ENCODE measurements around the gene TWIST2.

Gene TWIST2

GRCh38 chr2:238846628-238847418 is 1.1 kb upstream of the TWIST2 start:
- no peaks in the 10 kb centered on the region for H3K4me1 ChIP-seq (ENCODE audit: low read length)
- H3K9me3 ChIP-seq (replicated peaks; ENCODE audit: insufficient read depth, low read length), result no peaks in the 10 kb centered on the region
- H3K4me2 ChIP-seq (ENCODE audit: low read depth, low read length), result no peak overlapping the region
- no peak overlapping the region for H3K9ac ChIP-seq (ENCODE audit: low read length)
- no peaks in the 10 kb centered on the region for H4K20me1 ChIP-seq (ENCODE audit: insufficient read depth, low read length)
- H3K4me3 ChIP-seq (ENCODE audit: low read length), result no peak overlapping the region
- H3K27ac ChIP-seq (ENCODE audit: low read length), result no peak overlapping the region
- no peaks in the 10 kb centered on the region for H3K9me2 ChIP-seq (replicated peaks; ENCODE audit: insufficient read depth, low read length)
- H3K79me2 ChIP-seq (ENCODE audit: low read length), result no peaks in the 10 kb centered on the region
- H3K36me3 ChIP-seq (replicated peaks; ENCODE audit: insufficient read depth, low read length), result no peaks in the 10 kb centered on the region
- H2AFZ ChIP-seq (ENCODE audit: low read length), result no peak overlapping the region
- DNase-seq, result no peak
- peaks cover 19% of the 10 kb centered on the region; the same call in 1 of the 2 replicates for H3K27me3 ChIP-seq (replicated peaks; ENCODE audit: insufficient read depth, low read length)
- no peaks in the 10 kb centered on the region for H3F3A ChIP-seq (ENCODE audit: insufficient read depth, low read length)
- no peak for TF ChIP-seq CTCF (IDR thresholded peaks at IDR 0.05; ENCODE audit: low read length)
- no peak for TF ChIP-seq EZH2 (optimal IDR thresholded peaks at IDR 0.05; ENCODE audit: low read depth, low read length)
- no peak for TF ChIP-seq EZH2phosphoT487 (IDR thresholded peaks at IDR 0.05; ENCODE audit: low read length)

GRCh38 chr2:238847419-238847801 is 475 bp upstream of the TWIST2 start:
- H4K20me1 ChIP-seq (ENCODE audit: insufficient read depth, low read length), result no peaks in the 10 kb centered on the region

GRCh38 chr2:238848691-238848975 is 748 bp downstream of the TWIST2 start:
- H3K9ac ChIP-seq (ENCODE audit: low read length), result no peak overlapping the region
- H3F3A ChIP-seq (ENCODE audit: insufficient read depth, low read length), result no peaks in the 10 kb centered on the region
- H3K9me2 ChIP-seq (replicated peaks; ENCODE audit: insufficient read depth, low read length), result no peaks in the 10 kb centered on the region
- no peaks in the 10 kb centered on the region for H3K9me3 ChIP-seq (replicated peaks; ENCODE audit: insufficient read depth, low read length)
- H3K36me3 ChIP-seq (replicated peaks; ENCODE audit: insufficient read depth, low read length), result no peaks in the 10 kb centered on the region
- no peak overlapping the region for H3K4me2 ChIP-seq (ENCODE audit: low read depth, low read length)
- no peak for DNase-seq
- no peaks in the 10 kb centered on the region for H3K4me1 ChIP-seq (ENCODE audit: low read length)
- H4K20me1 ChIP-seq (ENCODE audit: insufficient read depth, low read length), result no peaks in the 10 kb centered on the region
- no peak overlapping the region for H2AFZ ChIP-seq (ENCODE audit: low read length)
- H3K79me2 ChIP-seq (ENCODE audit: low read length), result no peaks in the 10 kb centered on the region
- peaks cover 27% of the 10 kb centered on the region for H3K27me3 ChIP-seq (replicated peaks; ENCODE audit: insufficient read depth, low read length)
- H3K27ac ChIP-seq (ENCODE audit: low read length), result no peak overlapping the region
- H3K4me3 ChIP-seq (ENCODE audit: low read length), result no peak overlapping the region
- TF ChIP-seq EZH2 (optimal IDR thresholded peaks at IDR 0.05; ENCODE audit: low read depth, low read length), result no peak
- no peak for TF ChIP-seq EZH2phosphoT487 (IDR thresholded peaks at IDR 0.05; ENCODE audit: low read length)
- no peak for TF ChIP-seq CTCF (IDR thresholded peaks at IDR 0.05; ENCODE audit: low read length)

More at GRCh38 chr2:238847419-238847801, 475 bp upstream of the TWIST2 start:
- H2AFZ ChIP-seq (ENCODE audit: low read length), result no peak overlapping the region
- H3K4me3 ChIP-seq (ENCODE audit: low read length), result no peak overlapping the region
- TF ChIP-seq EZH2 (optimal IDR thresholded peaks at IDR 0.05; ENCODE audit: low read depth, low read length), result no peak
- TF ChIP-seq EZH2phosphoT487 (IDR thresholded peaks at IDR 0.05; ENCODE audit: low read length), result no peak
- TF ChIP-seq CTCF (IDR thresholded peaks at IDR 0.05; ENCODE audit: low read length), result no peak
- no peaks in the 10 kb centered on the region for H3K36me3 ChIP-seq (replicated peaks; ENCODE audit: insufficient read depth, low read length)
- no peak overlapping the region for H3K27ac ChIP-seq (ENCODE audit: low read length)
- H3K9me2 ChIP-seq (replicated peaks; ENCODE audit: insufficient read depth, low read length), result no peaks in the 10 kb centered on the region
- H3K4me1 ChIP-seq (ENCODE audit: low read length), result no peaks in the 10 kb centered on the region
- DNase-seq, result no peak
- no peaks in the 10 kb centered on the region for H3K9me3 ChIP-seq (replicated peaks; ENCODE audit: insufficient read depth, low read length)
- no peak overlapping the region for H3K9ac ChIP-seq (ENCODE audit: low read length)
- no peak overlapping the region for H3K4me2 ChIP-seq (ENCODE audit: low read depth, low read length)
- H3K79me2 ChIP-seq (ENCODE audit: low read length), result no peaks in the 10 kb centered on the region
- H3F3A ChIP-seq (ENCODE audit: insufficient read depth, low read length), result no peaks in the 10 kb centered on the region
- peaks cover 22% of the 10 kb centered on the region for H3K27me3 ChIP-seq (replicated peaks; ENCODE audit: insufficient read depth, low read length)
